Coronary artery (tissue), 2 donors: Measurements from ENCODE around the gene CDH6.

ENCODE experiments used
- DNase-seq: peaks from one replicate; pipeline ENCODE4 v3.0.0-alpha.2; 2017; ENCODE audit warnings: low spot score
- H3K27ac ChIP-seq, 2 donors: fragments of 200-600 bp; sonication (generic); one replicate each; pipeline ENCODE4 v1.5.1; 2016 to 2019
- H3K4me3 ChIP-seq: fragments of 200-600 bp; sonication (generic); 2 replicates; pipeline ENCODE4 v1.5.1; 2016; ENCODE audit warnings: mild to moderate bottlenecking, moderate library complexity
- CTCF ChIP-seq: fragments of 200-600 bp; sonication (generic); IDR thresholded peaks from one replicate; pipeline ENCODE4 v1.5.1; 2019; ENCODE audit warnings: antibody characterized with exemption

Gene CDH6

GRCh38 chr5:31225118-31225517 is 31.6 kb downstream of the CDH6 start:
- H3K27ac ChIP-seq: peak overlapping the region; percentile 41 to 64
- DNase-seq: no peak
- no peak for TF ChIP-seq CTCF
- no peak overlapping the region for H3K4me3 ChIP-seq

- DNase-seq: no peak
- TF ChIP-seq CTCF: no peak
- Histone ChIP-seq H3K4me3 (no peak overlapping the region), H3K27ac (peak overlapping the region; percentile 41 to 64)
Measured at GRCh38 chr5:31225613-31226012, 32.1 kb downstream of the CDH6 start.

- no peak for TF ChIP-seq CTCF
- no peak for DNase-seq
- peak overlapping the region; percentile 19 for H3K4me3 ChIP-seq
- peak overlapping the region; percentile 64 to 66 for H3K27ac ChIP-seq
Measured at GRCh38 chr5:31226651-31227050, 33.2 kb downstream of the CDH6 start.

- Histone ChIP-seq H3K27ac (peak overlapping the region; percentile 53 to 54), H3K4me3 (peak overlapping the region; percentile 39)
- DNase-seq: no peak
Measured at GRCh38 chr5:31229266-31229665, 35.8 kb downstream of the CDH6 start.

GRCh38 chr5:31231177-31231838 is 37.8 kb downstream of the CDH6 start:
- H3K4me3 ChIP-seq: no peak overlapping the region
- TF ChIP-seq CTCF: no peak
- peak overlapping the region in 1 of 2 donors; percentile 32 for H3K27ac ChIP-seq
- DNase-seq: no peak

More at GRCh38 chr5:31229266-31229665, 35.8 kb downstream of the CDH6 start:
- TF ChIP-seq CTCF: no peak

GRCh38 chr5:31232273-31232888 is 38.9 kb downstream of the CDH6 start:
- DNase-seq: no peak
- peak overlapping the region in 1 of 2 donors; percentile 32 for H3K27ac ChIP-seq

More at GRCh38 chr5:31232273-31232888, 38.9 kb downstream of the CDH6 start:
- no peak overlapping the region for H3K4me3 ChIP-seq
- TF ChIP-seq CTCF: peak; percentile 60
